Neural cell (in vitro differentiated cells): ENCODE measurements around the gene TSSK6.

Source experiments
- EZH2 ChIP-seq: fragments of 200-600, 300-800 bp; shearing (Covaris generic), sonication (generic); IDR thresholded peaks from 2 replicates; pipeline ENCODE4 v1.6.1; 2014; ENCODE audit warnings: antibody characterized with exemption, low read length, borderline replicate concordance, mild to moderate bottlenecking; ENCODE audit not compliant: insufficient read depth, poor library complexity, severe bottlenecking
- MXI1 ChIP-seq: fragments of 450-650 bp; conservative IDR thresholded peaks from 2 replicates; pipeline ENCODE4 v1.6.1; 2014; ENCODE audit warnings: antibody characterized with exemption, mild to moderate bottlenecking; ENCODE audit not compliant: poor library complexity, severe bottlenecking
- POLR2AphosphoS5 ChIP-seq: IDR thresholded peaks from 2 replicates; pipeline ENCODE4 v1.6.1; 2012
- RAD21 ChIP-seq: fragments of 450-650 bp; conservative IDR thresholded peaks from 2 replicates; pipeline ENCODE4 v1.6.1; 2014; ENCODE audit warnings: antibody characterized with exemption, mild to moderate bottlenecking, moderate library complexity
- REST ChIP-seq: IDR thresholded peaks from 2 replicates; pipeline ENCODE4 v1.6.1; 2012; ENCODE audit warnings: borderline replicate concordance
- TAF1 ChIP-seq: IDR thresholded peaks from 2 replicates; pipeline ENCODE4 v1.6.1; 2012; ENCODE audit warnings: low read depth
- TF ChIP-seq, protein P1 (sequence below): fragments of 450-650 bp; IDR thresholded peaks from 2 replicates; pipeline ENCODE4 v1.5.1; 2014; ENCODE audit warnings: antibody characterized with exemption, mild to moderate bottlenecking, moderate library complexity; ENCODE audit not compliant: poor library complexity, severe bottlenecking

DNA sequence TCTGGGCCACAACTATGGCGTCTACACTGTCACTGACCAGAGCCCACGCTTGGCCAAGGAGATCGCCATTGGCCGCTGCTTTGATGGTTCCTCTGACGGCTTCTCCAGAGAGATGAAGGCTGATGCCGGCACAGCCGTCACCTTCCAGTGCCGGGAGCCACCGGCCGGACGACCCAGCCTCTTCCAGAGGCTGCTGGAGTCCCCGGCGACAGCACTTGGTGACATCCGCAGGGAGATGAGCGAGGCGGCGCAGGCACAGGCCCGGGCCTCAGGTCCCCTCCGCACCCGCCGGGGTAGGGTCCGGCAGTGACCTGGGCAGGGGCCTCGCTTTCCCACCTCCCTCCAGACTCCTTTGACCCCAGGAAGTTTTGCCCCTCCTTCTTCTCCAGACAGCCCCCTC lies 30.4 kb upstream of the TSSK6 start:
- TF ChIP-seq, protein P1, sequence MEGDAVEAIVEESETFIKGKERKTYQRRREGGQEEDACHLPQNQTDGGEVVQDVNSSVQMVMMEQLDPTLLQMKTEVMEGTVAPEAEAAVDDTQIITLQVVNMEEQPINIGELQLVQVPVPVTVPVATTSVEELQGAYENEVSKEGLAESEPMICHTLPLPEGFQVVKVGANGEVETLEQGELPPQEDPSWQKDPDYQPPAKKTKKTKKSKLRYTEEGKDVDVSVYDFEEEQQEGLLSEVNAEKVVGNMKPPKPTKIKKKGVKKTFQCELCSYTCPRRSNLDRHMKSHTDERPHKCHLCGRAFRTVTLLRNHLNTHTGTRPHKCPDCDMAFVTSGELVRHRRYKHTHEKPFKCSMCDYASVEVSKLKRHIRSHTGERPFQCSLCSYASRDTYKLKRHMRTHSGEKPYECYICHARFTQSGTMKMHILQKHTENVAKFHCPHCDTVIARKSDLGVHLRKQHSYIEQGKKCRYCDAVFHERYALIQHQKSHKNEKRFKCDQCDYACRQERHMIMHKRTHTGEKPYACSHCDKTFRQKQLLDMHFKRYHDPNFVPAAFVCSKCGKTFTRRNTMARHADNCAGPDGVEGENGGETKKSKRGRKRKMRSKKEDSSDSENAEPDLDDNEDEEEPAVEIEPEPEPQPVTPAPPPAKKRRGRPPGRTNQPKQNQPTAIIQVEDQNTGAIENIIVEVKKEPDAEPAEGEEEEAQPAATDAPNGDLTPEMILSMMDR: no peak
- no peak for TF ChIP-seq REST
- no peak for TF ChIP-seq EZH2
- TF ChIP-seq RAD21: no peak
- TF ChIP-seq TAF1: no peak
- TF ChIP-seq POLR2AphosphoS5: no peak
- no peak for TF ChIP-seq MXI1
